ENCODE measurements around the gene CLSTN3.

CLSTN3 gene

DNA sequence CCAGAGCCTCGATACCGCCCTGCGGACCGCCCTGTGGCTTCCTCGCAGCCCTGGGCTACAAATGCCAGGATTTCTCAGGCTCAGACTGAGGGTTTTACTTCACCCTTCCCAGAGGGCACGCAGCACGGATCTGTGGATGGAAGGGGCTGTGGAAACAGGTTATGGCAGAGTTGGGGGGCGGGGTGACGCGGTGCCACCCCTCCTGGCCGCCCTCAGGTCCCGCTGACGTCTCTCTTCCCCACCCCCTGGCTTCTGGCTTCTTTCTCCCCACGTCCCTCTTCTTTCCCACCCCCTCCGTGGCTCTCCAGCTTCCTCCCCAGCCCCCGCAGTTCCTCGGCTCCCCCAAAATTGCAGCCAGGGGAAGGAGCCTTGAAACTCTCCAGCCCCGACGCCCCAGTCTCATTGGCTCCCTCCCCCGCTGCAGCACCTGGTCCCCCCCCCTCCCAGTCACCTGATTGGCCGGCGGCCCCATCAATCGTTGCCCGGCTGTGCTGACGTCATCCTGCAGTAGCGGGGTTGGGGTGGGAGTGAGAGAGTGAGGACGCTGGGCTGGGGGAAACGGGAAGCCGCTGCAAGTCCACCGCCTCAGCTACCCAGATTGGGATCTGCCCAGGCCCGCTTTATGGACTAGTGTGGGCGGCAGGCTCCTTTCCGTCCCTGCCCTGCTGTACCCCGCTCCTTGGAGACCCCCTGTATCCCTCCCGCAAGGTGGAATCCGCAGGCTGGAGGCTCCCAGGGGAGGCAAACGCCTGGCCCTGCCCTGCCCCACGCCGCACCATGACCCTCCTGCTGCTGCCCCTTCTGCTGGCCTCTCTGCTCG, at the start of gene CLSTN3:
TSS of gene CLSTN3 (plus strand) at position 500 of the 820 bp plus-strand sequence. CDS start at position 778, 278 bp downstream.
- DNase-seq (ENCODE audit: low spot score), result peak; percentile 91

DNA sequence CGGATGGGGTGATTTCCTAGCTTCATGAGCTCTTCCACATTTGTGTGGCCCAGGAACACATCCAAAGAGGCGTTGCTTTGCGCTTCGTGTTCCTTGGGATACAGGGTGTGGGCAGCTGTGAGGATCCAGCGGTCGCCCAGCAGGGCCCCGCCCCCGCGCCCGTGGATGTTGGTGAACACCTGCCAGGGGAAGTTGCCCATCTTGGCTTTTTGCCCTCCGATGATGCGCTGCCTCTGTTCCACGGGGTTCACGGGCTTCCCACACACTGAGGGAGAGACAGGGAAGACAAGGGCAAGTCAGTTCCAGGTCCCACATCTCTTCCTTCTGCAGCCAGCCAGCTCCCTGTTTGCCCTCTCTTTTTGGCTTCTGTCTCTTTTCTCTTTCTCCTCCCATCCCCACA, 49.1 kb upstream of the CLSTN3 start:
- DNase-seq (ENCODE audit: low spot score), result no peak

- DNase-seq (ENCODE audit: low spot score), result no peak
These were observed 47.0 kb upstream of the CLSTN3 start for GRCh38 chr12:7083125-7083524.

DNA sequence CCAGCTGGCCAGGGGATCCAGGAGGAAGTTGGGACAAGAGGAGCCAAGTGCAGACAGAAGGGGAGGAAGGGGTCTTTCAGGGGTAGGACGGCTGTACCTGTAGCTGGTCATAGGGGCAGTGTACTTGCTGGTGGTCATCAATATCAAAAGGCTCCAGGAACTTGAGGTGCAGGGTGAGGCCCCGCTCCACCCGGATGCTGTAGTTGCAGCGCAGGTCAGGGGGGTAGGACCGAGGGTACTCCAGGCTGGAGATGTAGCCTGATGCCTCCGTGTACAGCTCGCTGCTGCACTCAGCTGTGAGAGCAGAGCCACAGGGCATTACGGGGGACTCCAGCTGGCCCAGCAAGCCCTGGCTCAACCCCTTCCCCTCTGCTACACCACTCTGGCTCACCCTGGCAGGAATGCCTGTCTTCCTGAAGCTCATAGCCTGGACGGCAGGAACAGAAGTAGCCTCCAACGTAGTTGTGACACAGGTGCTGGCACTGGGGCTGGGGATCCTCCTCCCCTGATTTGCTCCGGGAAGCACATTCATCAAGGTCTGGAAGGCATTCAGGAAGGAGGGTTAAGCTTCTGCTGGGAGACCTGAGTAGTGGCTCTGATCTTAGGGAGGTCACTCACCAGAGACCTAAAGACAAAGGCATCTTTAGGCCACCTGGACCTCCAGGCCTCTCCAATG, 40.8 kb upstream of the CLSTN3 start:
- DNase-seq (ENCODE audit: low spot score), result no peak

DNA sequence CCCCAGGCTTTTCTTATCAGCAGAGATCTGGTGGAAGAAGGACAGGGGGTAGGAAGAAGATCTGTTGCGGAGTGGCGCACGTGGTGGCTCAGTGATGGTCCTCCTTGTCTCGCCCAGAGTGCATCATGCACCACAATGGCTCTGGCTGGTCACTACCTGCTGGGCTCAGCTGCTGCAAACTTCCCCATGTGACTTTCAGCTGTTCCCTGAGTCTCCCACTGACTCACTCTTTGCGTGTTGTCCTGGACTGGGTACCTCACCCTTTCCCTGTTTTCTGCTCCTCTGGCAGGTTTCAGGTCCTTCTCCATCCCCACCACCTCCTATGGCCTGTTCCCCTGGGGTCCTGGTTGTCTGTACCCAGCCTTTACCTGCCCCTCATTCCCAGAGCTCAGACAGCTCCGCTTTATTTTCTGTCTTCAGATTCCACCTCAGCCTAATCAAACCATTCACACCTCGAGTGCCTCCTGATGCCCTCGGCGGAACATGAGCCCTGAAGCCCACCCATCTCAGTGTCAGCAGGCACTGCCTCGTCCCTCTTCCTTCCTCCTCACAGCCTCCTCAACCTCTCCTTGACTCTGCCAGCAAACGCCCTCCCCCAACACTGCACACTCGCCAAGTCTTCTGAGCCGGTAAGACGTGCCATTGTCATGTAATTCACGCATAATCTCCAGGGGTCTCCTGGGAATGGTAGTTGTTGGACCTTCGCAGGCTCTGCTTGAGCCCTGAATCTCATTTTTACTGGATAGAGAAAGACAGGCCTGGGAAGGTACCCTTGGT, 39.8 kb upstream of the CLSTN3 start:
- no peak for DNase-seq (ENCODE audit: low spot score)

DNA sequence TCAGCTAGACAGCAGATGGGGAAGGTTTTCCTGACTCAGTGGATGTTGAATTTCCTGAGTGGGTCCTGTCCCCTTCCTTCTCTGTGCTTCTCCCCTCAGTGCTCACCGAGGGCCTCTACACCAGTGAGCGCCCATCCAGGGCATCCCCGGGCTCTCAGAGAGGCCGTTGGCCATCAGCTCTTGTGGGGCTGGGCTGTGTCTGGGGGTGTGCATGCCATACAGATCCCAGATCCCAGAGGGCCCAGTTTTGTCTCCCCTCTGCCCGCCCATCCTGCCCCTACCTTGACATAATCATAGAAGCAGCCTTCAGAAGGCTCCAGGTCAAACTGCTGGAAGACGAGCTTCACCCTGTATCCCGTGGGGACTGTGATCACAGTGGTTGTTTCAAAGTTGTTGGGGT, 39.0 kb upstream of the CLSTN3 start:
- DNase-seq (ENCODE audit: low spot score), result no peak

GRCh38 chr12:7091660-7092228, 38.4 kb upstream of the CLSTN3 start:
- no peak for DNase-seq (ENCODE audit: low spot score)

- peak; percentile 71 for DNase-seq (ENCODE audit: low spot score)
These were observed 37.8 kb upstream of the CLSTN3 start, which contains the start of gene C1R for GRCh38 chr12:7092229-7092985. Gene C1R (minus strand): TSS chr12:7092445. CDS start chr12:7092388, 57 bp downstream.

DNA sequence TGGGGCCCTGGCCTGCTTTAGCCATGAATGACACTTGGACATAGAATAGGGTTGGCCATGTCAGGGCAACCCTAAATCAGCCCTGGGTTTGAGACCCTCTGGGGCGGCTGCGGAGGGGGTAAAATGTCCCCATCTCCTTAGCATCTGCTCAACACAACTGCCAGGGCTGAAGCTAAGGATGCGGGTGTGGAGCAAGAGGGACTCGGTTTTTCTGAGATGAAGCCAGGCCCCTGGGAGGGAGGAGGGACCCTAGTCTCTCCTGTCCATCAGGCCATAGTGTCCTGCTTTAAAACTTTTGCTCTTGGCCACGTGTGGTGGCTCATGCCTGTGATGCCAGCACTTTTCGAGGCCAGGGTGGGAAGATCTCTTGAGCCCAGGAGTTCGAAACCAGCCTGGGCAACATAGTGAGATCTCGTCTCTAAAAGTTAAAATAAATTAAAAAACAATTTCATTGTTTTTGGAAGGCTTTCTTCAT, 37.1 kb upstream of the CLSTN3 start:
- DNase-seq (ENCODE audit: low spot score), result no peak

DNA sequence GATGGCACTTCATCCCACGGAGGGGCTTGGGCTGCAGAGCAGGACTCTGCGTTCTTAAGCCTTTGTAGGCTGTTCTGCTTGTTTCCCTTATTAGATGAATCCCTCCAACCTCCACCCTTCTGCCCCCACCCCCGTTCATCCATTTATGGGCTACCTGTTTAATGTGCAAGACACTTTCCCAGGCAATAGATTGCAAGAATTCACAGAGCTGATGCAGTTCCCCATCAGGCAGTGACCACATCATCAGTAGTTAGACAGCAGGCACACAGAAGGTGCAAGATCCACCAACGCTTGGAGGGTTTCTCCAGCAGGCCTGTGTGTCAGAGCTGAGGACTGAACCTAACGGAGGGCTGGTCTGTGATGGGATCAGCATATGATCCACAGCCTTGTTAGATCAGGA, 36.7 kb upstream of the CLSTN3 start:
- DNase-seq (ENCODE audit: low spot score), result no peak

GRCh38 chr12:7093892-7094291, 36.3 kb upstream of the CLSTN3 start:
- no peak for DNase-seq (ENCODE audit: low spot score)

GRCh38 chr12:7096006-7096932, 33.9 kb upstream of the CLSTN3 start:
- no peak for DNase-seq (ENCODE audit: low spot score)

DNA sequence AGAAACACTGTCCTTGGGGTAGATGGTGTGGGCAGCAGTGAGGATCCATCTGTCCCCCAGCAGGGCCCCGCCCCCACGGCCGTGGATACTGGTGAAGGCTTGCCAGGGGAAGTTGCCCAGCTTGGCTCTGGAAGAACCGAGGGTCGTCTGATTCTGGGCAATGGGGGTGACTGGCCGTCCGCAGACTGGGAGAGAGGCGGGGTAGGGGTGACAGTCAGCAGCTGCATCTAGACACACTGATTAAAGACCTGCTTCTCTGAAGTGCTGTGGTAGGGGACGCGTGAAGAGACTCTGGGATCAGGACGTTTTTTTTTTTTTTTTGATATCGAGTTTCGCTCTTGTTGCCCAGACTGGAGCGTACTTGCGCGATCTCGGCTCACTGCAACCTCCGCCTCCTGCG, 33.2 kb upstream of the CLSTN3 start:
- no peak for DNase-seq (ENCODE audit: low spot score)

DNA sequence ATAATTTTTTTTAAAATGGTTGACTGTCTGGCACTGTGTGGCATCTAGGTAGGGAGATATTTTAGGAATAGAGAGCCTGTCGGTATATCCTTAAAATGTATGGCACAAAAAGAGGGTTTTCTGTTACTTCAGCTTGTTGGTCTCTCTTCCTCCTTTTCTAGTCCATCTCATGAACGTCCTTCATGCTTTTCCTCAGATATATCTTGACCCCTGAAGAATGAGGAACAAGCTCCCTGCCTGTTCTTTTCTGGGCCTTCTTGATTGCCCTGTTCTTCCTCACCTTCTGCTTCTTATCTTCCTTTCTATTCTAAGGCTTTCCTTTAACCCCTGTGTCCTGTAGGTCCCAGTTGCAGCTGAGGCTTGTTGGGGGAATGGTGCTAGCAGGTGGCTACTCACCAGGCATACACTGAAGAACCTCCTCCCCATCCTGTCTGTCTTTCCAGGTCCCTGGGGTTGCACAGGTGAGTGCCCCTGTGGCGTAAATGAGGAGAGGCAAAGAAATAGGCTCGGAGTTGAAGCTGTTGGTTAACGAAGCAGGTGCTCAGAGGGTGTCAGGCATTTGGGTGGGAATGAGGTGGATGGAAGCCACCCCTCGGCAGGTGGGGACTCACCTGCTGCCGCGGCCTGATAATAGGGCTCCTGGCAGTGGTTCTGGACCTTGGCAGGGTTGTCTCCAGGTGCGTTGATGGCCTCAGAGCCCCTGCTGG, 30.7 kb upstream of the CLSTN3 start:
- DNase-seq (ENCODE audit: low spot score), result no peak

GRCh38 chr12:7100239-7100638, 29.9 kb upstream of the CLSTN3 start:
- DNase-seq (ENCODE audit: low spot score), result no peak

- no peak for DNase-seq (ENCODE audit: low spot score)
These were observed 29.0 kb upstream of the CLSTN3 start for GRCh38 chr12:7101047-7101693.

GRCh38 chr12:7101694-7102131, 28.5 kb upstream of the CLSTN3 start:
- DNase-seq (ENCODE audit: low spot score), result no peak

DNA sequence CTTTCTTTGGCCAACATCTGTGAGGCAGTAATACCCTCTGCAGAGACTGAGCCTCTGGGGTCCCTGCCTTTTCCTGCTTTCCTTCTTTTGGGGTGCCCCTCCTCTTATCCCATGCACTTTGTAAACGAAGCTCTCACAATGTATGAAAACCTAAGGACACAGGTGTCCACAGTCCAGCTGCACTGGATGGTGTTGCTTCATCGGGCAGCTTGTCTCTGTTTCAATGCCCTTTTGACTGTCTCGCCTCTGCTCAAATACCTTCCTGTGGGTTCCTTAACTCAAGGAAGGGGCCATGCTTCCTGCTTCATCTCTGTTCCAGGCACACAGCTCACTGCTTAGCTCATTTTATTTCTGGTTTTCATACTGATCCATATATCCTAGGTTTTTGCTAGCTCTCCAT, 27.6 kb upstream of the CLSTN3 start:
- DNase-seq (ENCODE audit: low spot score), result no peak

All from CD4-positive, alpha-beta T cell treated with Interleukin-15 for 4 hours (primary cell).